Measurements from ENCODE around the gene GSG1L.
A peak's percentile ranks its signal among the peaks of the same experiment; 100 is the strongest.
"Not testable (repeated sequence)": the region's sequence is repeated elsewhere in the genome, so short reads cannot be mapped to it uniquely, and the experiment has no call there.

GSG1L gene

DNA sequence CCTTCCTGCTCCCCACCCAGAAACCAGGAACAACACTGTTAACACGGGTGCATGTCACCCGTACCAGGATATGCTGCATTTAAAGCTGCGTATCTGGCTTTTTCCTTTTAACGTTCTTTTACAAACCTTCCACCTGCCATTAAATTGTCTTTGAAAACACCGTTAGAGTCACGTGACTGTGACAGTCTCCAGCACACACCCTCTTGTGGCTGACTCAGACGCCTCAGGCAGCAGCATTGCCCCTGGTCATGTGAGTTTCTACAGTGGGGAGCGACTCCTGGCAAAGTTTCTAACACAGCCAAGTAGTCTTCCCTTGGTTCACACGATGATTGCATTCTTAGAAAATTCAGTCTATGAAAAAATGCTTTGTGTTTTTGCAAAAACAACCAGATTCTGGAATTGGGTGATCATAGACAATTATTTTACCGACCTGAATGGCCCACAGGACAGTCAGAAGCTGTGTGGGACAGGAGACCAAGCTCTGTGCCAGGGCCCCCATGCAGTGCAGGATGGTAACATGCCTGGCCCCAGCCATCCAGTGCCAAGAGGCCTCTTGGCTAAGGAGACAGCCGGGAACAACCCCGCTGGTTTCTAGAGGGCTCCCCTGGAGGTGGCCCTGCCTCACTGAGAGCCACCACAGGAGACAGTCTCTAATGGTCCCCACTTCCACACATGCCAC lies 314.5 kb downstream of the GSG1L start:
- Mint-ChIP-seq H3K4me1 (ENCODE audit: low read depth in 2 of 2) (peaks cover 6 to 8% of the 10 kb centered on the region in 2 donors), H3K9me3 (no peaks in the 10 kb centered on the region), H3K4me3 (peak overlapping the region in 1 of 2 donors; percentile 1), H3K27me3 (no peaks in the 10 kb centered on the region), H3K27ac (no peak overlapping the region), H3K36me3 (ENCODE audit: insufficient read depth) (peaks cover 4% of the 10 kb centered on the region)
- DNase-seq (peak in 1 of 3 experiments; percentile 8), ATAC-seq (replicated peaks) (peak; percentile 59)

DNA sequence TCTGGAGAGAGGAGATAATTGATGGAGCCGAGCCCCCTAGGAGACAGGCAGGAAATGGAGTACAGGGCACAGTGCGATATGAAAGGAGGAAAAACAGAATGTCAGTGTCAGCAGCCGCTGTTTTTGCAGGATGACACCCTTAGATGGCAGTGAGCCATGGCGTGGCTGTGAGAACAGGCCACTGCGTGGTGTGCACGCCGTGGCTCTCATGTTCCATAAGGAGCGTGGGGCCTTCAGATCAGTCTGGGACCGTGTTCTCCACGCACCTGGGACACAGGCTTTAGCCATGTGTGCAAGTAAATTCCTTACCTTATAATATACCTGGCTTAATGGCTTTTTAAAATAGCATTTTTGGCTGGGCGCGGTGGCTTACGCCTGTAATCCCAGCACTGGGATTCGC lies 315.6 kb downstream of the GSG1L start:
- H3K27ac Mint-ChIP-seq = no peak overlapping the region
- no peaks in the 10 kb centered on the region for H3K27me3 Mint-ChIP-seq
- H3K4me1 Mint-ChIP-seq (ENCODE audit: low read depth in 2 of 2) = peaks cover 6 to 8% of the 10 kb centered on the region in 2 donors
- DNase-seq (no peak), ATAC-seq (replicated peaks) (no peak)
- H3K4me3 Mint-ChIP-seq = no peak overlapping the region
- peaks cover 4% of the 10 kb centered on the region for H3K36me3 Mint-ChIP-seq (ENCODE audit: insufficient read depth)
- H3K9me3 Mint-ChIP-seq = no peaks in the 10 kb centered on the region

GRCh38 chr16:27746076-27746855 lies 317.2 kb downstream of the GSG1L start:
- Mint-ChIP-seq H3K9me3 (no peaks in the 10 kb centered on the region), H3K4me1 (ENCODE audit: low read depth in 2 of 2) (peaks cover 6 to 8% of the 10 kb centered on the region in 2 donors), H3K27ac (no peak overlapping the region), H3K4me3 (no peak overlapping the region), H3K36me3 (ENCODE audit: insufficient read depth) (peaks cover 8% of the 10 kb centered on the region), H3K27me3 (no peaks in the 10 kb centered on the region)
- ATAC-seq (replicated peaks) = no peak
- DNase-seq = no peak

- Mint-ChIP-seq H3K36me3 (ENCODE audit: insufficient read depth) (peaks cover 8% of the 10 kb centered on the region), H3K4me3 (no peak overlapping the region), H3K4me1 (ENCODE audit: low read depth in 2 of 2) (peaks cover 6 to 8% of the 10 kb centered on the region in 2 donors), H3K27me3 (no peaks in the 10 kb centered on the region), H3K27ac (no peak overlapping the region), H3K9me3 (no peaks in the 10 kb centered on the region)
- ATAC-seq (replicated peaks) = no peak
- DNase-seq = no peak
Observed at GRCh38 chr16:27745348-27745747, 318.2 kb downstream of the GSG1L start.

- DNase-seq = no peak
- H3K9me3 Mint-ChIP-seq = no peaks in the 10 kb centered on the region
Observed at GRCh38 chr16:27743963-27744362, 319.6 kb downstream of the GSG1L start.

GRCh38 chr16:27743001-27743400 lies 320.5 kb downstream of the GSG1L start:
- H3K36me3 Mint-ChIP-seq (ENCODE audit: insufficient read depth); H3K4me3 Mint-ChIP-seq; H3K9me3 Mint-ChIP-seq; ATAC-seq (replicated peaks); H3K27me3 Mint-ChIP-seq; H3K27ac Mint-ChIP-seq; H3K4me1 Mint-ChIP-seq (ENCODE audit: low read depth in 2 of 2); DNase-seq: not testable (repeated sequence)

More at GRCh38 chr16:27743963-27744362, 319.6 kb downstream of the GSG1L start:
- Mint-ChIP-seq H3K36me3 (ENCODE audit: insufficient read depth) (peaks cover 7% of the 10 kb centered on the region), H3K4me3 (no peak overlapping the region), H3K27ac (no peak overlapping the region), H3K4me1 (ENCODE audit: low read depth in 2 of 2) (peaks cover 6% of the 10 kb centered on the region in 2 donors), H3K27me3 (no peaks in the 10 kb centered on the region)
- ATAC-seq (replicated peaks) = no peak

DNA sequence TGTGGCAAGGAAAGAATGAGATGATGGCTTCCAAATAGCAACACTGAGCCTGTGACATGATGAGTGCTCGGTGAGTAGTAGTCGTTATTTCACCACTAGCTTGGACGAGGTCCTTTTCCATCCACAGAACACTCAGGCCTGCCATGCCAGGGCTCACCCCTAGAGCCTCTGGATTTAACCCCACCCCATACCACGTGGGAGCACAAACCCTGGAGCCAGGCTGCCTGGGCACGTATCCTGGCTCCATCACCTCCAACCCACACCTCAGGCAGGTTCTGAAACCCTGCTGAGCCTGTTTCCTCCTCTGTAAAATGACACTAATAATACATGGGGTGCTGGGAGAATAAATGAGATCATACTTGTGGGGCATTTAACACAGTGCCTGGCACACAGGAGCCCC lies 321.2 kb downstream of the GSG1L start:
- ATAC-seq (replicated peaks) = no peak
- Mint-ChIP-seq H3K27me3 (no peaks in the 10 kb centered on the region), H3K4me1 (ENCODE audit: low read depth in 2 of 2) (peaks cover under 1 to 4% of the 10 kb centered on the region in 2 donors), H3K9me3 (no peaks in the 10 kb centered on the region), H3K36me3 (ENCODE audit: insufficient read depth) (peaks cover 7% of the 10 kb centered on the region), H3K27ac (no peak overlapping the region), H3K4me3 (no peak overlapping the region)
- DNase-seq = no peak

DNA sequence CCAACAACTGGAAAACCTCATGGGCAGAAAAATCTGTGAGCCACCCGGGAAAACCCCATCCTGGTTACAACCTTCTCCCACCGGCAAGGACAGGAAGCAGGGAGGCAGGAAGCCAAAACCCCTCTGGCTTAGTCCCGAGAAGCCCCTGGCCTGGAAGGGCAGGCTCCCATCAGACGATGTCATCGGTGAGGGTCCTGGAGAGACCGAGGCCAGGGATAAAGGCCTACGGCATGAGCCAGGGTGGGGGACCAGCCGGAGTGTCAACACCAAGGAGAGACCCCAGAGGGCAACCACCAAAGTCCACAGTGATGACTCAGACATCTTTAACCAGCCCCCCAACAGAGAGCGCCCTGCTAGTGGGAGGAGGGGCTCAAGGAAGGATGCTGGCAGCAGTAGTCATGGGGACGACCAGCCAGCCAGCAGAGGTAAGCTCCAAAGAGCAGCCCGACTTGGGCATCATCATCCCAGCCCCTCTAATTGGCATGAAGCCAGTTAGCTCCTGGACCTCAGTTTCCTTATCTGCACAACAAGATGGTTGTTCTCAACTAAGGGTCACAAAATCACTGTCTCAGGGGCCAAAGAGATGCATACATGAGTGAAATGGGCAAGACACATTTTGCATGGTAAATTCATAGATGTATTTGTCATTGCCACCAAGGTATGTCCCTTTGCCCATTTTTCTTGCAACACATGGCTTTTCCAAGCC lies 322.9 kb downstream of the GSG1L start:
- no peak for DNase-seq
- Mint-ChIP-seq H3K4me1 (ENCODE audit: low read depth in 2 of 2) (no peaks in the 10 kb centered on the region), H3K27me3 (no peaks in the 10 kb centered on the region), H3K9me3 (no peaks in the 10 kb centered on the region), H3K4me3 (no peak overlapping the region), H3K36me3 (ENCODE audit: insufficient read depth) (peaks cover 10% of the 10 kb centered on the region), H3K27ac (no peak overlapping the region)
- no peak for ATAC-seq (replicated peaks)

- Mint-ChIP-seq H3K9me3 (no peaks in the 10 kb centered on the region), H3K27ac (no peak overlapping the region), H3K4me3 (no peak overlapping the region), H3K36me3 (ENCODE audit: insufficient read depth) (peaks cover 10% of the 10 kb centered on the region), H3K4me1 (ENCODE audit: low read depth in 2 of 2) (no peaks in the 10 kb centered on the region), H3K27me3 (no peaks in the 10 kb centered on the region)
- DNase-seq = no peak
- ATAC-seq (replicated peaks) = no peak
Observed at GRCh38 chr16:27739606-27740357, 323.7 kb downstream of the GSG1L start.

DNA sequence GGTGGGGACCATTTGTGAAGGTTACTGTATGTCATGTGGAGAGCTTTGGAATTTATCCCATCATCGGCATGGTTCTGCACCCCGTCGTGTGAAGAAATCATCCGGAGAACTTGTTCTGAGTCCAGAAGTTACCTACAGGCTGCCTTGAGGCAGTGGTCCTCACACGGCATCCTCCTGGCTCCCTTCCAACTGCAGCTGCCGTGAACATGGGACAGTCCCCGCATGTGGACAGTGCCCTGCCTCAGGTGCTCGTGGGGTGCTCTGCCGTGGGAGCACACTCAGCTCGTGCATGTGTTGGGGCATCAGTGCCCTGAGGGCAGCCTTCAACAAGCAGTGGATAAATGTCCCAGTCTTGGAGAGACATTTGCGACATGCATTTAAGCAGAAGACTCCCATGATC lies 324.9 kb downstream of the GSG1L start:
- Mint-ChIP-seq H3K36me3 (ENCODE audit: insufficient read depth) (peaks cover 10% of the 10 kb centered on the region), H3K9me3 (no peaks in the 10 kb centered on the region), H3K4me3 (no peak overlapping the region), H3K27ac (no peak overlapping the region), H3K4me1 (ENCODE audit: low read depth in 2 of 2) (no peaks in the 10 kb centered on the region), H3K27me3 (no peaks in the 10 kb centered on the region)
- DNase-seq (no peak), ATAC-seq (replicated peaks) (no peak)
